CD14-positive monocyte (primary cell): ENCODE measurements around the gene NT5C3A. TPM values are rescaled to one million over a fixed set of nuclear protein-coding genes. Genes with fewer than 3 reads are reported as not detected.

Source experiments
- DNase-seq, 3 donors: peaks; one replicate each; pipeline ENCODE4 v3.0.0-alpha.2; 2011 to 2022
- H2AFZ ChIP-seq: 2 replicates; pipeline ENCODE4 v1.6.0; 2012; ENCODE audit warnings: mild to moderate bottlenecking, low read depth, low read length, inconsistent platforms; ENCODE audit not compliant: insufficient read depth, poor library complexity, severe bottlenecking
- H3K27ac ChIP-seq, 2 donors: 1 replicate in 1 of 2; 2 replicates in 1 of 2; pipeline ENCODE4 v1.5.1; 2012 to 2013; ENCODE audit warnings: low read length in 2 of 2, control low read depth in 1 of 2, inconsistent platforms in 1 of 2, low read depth in 1 of 2, mild to moderate bottlenecking in 1 of 2
- H3K27me3 ChIP-seq, 2 donors: one replicate each; pipeline versions ENCODE4 v1.6.0 to v1.6.1; 2011 to 2013; ENCODE audit warnings: low read length in 2 of 2; ENCODE audit not compliant: control insufficient read depth in 2 of 2, insufficient read depth in 2 of 2
- H3K36me3 ChIP-seq, 2 donors: replicated peaks in 1 of 2; 1 replicate in 1 of 2; 2 replicates in 1 of 2; pipeline versions ENCODE4 v1.5.1 to v1.6.1; 2012 to 2013; ENCODE audit warnings: low read length in 2 of 2, control low read depth in 1 of 2, inconsistent platforms in 1 of 2, mild to moderate bottlenecking in 1 of 2; ENCODE audit not compliant: insufficient read depth in 2 of 2, control insufficient read depth in 1 of 2
- H3K4me1 ChIP-seq, 2 donors: 1 replicate in 1 of 2; 2 replicates in 1 of 2; pipeline versions ENCODE4 v1.5.1 to v1.6.1; 2012 to 2013; ENCODE audit warnings: low read length in 2 of 2, control low read depth in 1 of 2, inconsistent platforms in 1 of 2, mild to moderate bottlenecking in 1 of 2, moderate library complexity in 1 of 2; ENCODE audit not compliant: insufficient read depth in 2 of 2, control insufficient read depth in 1 of 2
- H3K4me2 ChIP-seq: replicated peaks from 2 replicates; pipeline ENCODE3; 2012; ENCODE audit warnings: low read length, moderate library complexity, mild to moderate bottlenecking; ENCODE audit not compliant: poor library complexity, severe bottlenecking; ENCODE audit errors: extremely low read depth
- H3K4me3 ChIP-seq, 3 experiments: fragments of 200-600 bp in 1 of 3; sonication (generic) in 1 of 3; replicated peaks in 1 of 3; 1 replicate in 2 of 3; 2 replicates in 1 of 3; pipeline ENCODE4 v1.5.1; 2011 to 2013; ENCODE audit warnings: low read length in 3 of 3, mild to moderate bottlenecking in 3 of 3, control low read depth in 2 of 3, low read depth in 2 of 3, inconsistent platforms in 1 of 3, moderate library complexity in 1 of 3
- H3K79me2 ChIP-seq: 2 replicates; pipeline ENCODE4 v1.6.0; 2012; ENCODE audit warnings: mild to moderate bottlenecking, control low read depth, inconsistent platforms, low read length, moderate library complexity; ENCODE audit not compliant: insufficient read depth
- H3K9ac ChIP-seq: 2 replicates; pipeline ENCODE4 v1.6.0; 2017; ENCODE audit warnings: low read length, mild to moderate bottlenecking; ENCODE audit not compliant: insufficient read depth, poor library complexity, severe bottlenecking
- H3K9me3 ChIP-seq, 2 donors: replicated peaks in 1 of 2; 1 replicate in 1 of 2; 2 replicates in 1 of 2; pipeline versions ENCODE4 v1.5.1 to v1.6.1; 2012 to 2013; ENCODE audit warnings: low read length in 2 of 2, control low read depth in 1 of 2; ENCODE audit not compliant: control insufficient read depth in 1 of 2, insufficient read depth in 1 of 2
- H4K20me1 ChIP-seq: 2 replicates; pipeline ENCODE4 v1.6.0; 2012; ENCODE audit warnings: mild to moderate bottlenecking, low read length, control low read depth, moderate library complexity; ENCODE audit not compliant: insufficient read depth
- H3K27ac Mint-ChIP-seq, 7 donors: one replicate each; pipeline ENCODE4 v1.8.0; 2020; ENCODE audit warnings: mild to moderate bottlenecking in 7 of 7, mixed read lengths in 7 of 7, moderate library complexity in 6 of 7, inconsistent platforms in 2 of 7
- H3K27me3 Mint-ChIP-seq, 3 donors: one replicate each; pipeline ENCODE4 v1.8.0; 2021 to 2022; ENCODE audit warnings: low read depth in 3 of 3, mild to moderate bottlenecking in 3 of 3, mixed read lengths in 3 of 3, moderate library complexity in 3 of 3, inconsistent platforms in 1 of 3
- H3K36me3 Mint-ChIP-seq, 2 donors: one replicate each; pipeline ENCODE4 v1.8.0; 2020; ENCODE audit warnings: mixed read lengths in 2 of 2, inconsistent platforms in 1 of 2, mild to moderate bottlenecking in 1 of 2
- H3K4me1 Mint-ChIP-seq: one replicate; pipeline ENCODE4 v1.8.0; 2020; ENCODE audit warnings: mild to moderate bottlenecking, mixed read lengths
- H3K4me3 Mint-ChIP-seq, 2 donors: one replicate each; pipeline ENCODE4 v1.8.0; 2020; ENCODE audit warnings: mild to moderate bottlenecking in 2 of 2, mixed read lengths in 2 of 2, moderate library complexity in 1 of 2
- H3K9me3 Mint-ChIP-seq, 7 donors: one replicate each; pipeline ENCODE4 v1.8.0; 2020 to 2022; ENCODE audit warnings: mixed read lengths in 7 of 7, mild to moderate bottlenecking in 6 of 7, moderate library complexity in 6 of 7, inconsistent platforms in 2 of 7
- WGBS: methylation state at CpG from one replicate; pipeline ENCODE4 v1.1.5; 2013; ENCODE audit warnings: missing lambda C conversion rate; ENCODE audit not compliant: insufficient coverage; 5-methylcytosine and 5-hydroxymethylcytosine counted together
- intact Hi-C, 2 donors: fragments of 100-400 bp; cut with micrococcal nuclease; formaldehyde crosslinking; loops; one replicate each; pipeline versions ENCODE4 v1.15.0 to v1.15.1; 2023
- polyA plus RNA-seq, 3 donors: library from polyadenylated mRNA; depleted of rRNA in 1 of 3; unstranded in 2 of 3; stranded (reverse) in 1 of 3; fragments of 300-500 nt in 2 of 3; fragments of >200 nt in 1 of 3; fragmentation: Illumina TruSeq in 2 of 3; gene quantifications; 1 replicate in 2 of 3; 2 replicates in 1 of 3; pipeline ENCODE4 v1.2.3, GENCODE V29; 2012 to 2021
- TF ChIP-seq, protein P1 (sequence below): fragments of 200-600 bp; IDR thresholded peaks from one replicate; pipeline ENCODE4 v1.8.0; 2022; ENCODE audit warnings: antibody characterized with exemption, mild to moderate bottlenecking

Gene NT5C3A
- polyA plus RNA-seq, 3 donors = 19.4 to 37.7 (median 29.5) TPM

DNA sequence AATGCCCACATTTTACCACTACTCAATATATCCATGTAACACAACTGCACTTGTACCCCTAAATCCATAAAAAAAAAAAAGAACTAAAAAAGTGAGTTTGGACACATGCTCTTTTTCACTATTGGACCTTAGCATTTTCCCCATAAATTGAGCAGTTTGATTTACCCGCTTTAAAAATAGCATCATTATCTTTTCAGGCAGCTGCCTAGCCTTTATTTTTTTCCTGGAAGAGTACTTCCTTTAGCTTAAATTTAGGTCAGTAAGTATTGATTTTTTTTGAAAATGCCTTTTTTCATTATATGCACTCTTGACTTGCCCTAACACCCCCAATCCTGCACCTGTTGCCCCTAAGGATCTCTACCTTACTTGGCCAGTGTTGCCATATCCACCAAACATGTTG, 5.3 kb upstream of the NT5C3A start:
- Mint-ChIP-seq H3K27me3 (peaks cover 1 to 3% (median 1%) of the 10 kb centered on the region in 3 donors), H3K4me3 (no peak overlapping the region), H3K36me3 (no peaks in the 10 kb centered on the region), H3K4me1 (peaks cover 6% of the 10 kb centered on the region), H3K9me3 (peaks cover 23 to 43% (median 33%) of the 10 kb centered on the region in 7 donors), H3K27ac (no peak overlapping the region)
- Histone ChIP-seq H3K9me3 (peaks cover 16 to 19% of the 10 kb centered on the region in 2 donors), H2AFZ (no peak overlapping the region), H3K4me1 (peaks cover 5 to 8% of the 10 kb centered on the region in 2 donors), H3K27me3 (no peaks in the 10 kb centered on the region), H3K4me3 (no peak overlapping the region), H4K20me1 (no peaks in the 10 kb centered on the region), H3K79me2 (no peaks in the 10 kb centered on the region), H3K36me3 (no peaks in the 10 kb centered on the region), H3K27ac (no peak overlapping the region), H3K4me2 (no peak overlapping the region), H3K9ac (no peak overlapping the region)
- TF ChIP-seq, protein P1, sequence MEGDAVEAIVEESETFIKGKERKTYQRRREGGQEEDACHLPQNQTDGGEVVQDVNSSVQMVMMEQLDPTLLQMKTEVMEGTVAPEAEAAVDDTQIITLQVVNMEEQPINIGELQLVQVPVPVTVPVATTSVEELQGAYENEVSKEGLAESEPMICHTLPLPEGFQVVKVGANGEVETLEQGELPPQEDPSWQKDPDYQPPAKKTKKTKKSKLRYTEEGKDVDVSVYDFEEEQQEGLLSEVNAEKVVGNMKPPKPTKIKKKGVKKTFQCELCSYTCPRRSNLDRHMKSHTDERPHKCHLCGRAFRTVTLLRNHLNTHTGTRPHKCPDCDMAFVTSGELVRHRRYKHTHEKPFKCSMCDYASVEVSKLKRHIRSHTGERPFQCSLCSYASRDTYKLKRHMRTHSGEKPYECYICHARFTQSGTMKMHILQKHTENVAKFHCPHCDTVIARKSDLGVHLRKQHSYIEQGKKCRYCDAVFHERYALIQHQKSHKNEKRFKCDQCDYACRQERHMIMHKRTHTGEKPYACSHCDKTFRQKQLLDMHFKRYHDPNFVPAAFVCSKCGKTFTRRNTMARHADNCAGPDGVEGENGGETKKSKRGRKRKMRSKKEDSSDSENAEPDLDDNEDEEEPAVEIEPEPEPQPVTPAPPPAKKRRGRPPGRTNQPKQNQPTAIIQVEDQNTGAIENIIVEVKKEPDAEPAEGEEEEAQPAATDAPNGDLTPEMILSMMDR = no peak
- no peak for DNase-seq
- no CpG with 5 or more reads among the region's 1 CpG for WGBS
- intact Hi-C loops = loop anchor here in 1 of 2 donors (10.0 kb wide), 1 partner anchor 573 kb away; the partner anchor contains the start of genes AVL9 and LSM5

DNA sequence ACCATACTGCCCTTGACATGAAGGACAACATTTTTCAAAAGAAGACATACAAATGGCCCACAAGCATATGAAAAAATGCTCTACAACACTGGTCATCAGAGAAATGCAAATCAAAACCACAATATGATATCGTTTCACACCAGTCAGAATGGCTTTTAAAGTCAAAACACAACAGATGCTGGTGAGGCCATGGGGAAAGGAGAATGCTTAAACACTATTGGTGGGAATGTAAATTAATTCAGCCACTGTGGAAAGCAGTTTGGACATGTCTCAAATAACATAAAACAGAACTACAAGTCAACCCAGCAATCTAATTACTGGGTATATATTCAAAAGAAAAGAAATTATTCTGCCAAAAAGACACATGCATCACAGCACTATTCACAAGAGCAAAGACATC, 4.2 kb upstream of the NT5C3A start:
- Histone ChIP-seq H3K4me3 (no peak overlapping the region), H3K4me1 (peaks cover 5 to 12% of the 10 kb centered on the region in 2 donors), H4K20me1 (peaks cover under 1% of the 10 kb centered on the region), H3K79me2 (peaks cover 8% of the 10 kb centered on the region), H3K4me2 (no peak overlapping the region), H2AFZ (no peak overlapping the region), H3K36me3 (no peaks in the 10 kb centered on the region), H3K9me3 (peaks cover 16 to 19% of the 10 kb centered on the region in 2 donors), H3K9ac (no peak overlapping the region), H3K27me3 (no peaks in the 10 kb centered on the region), H3K27ac (no peak overlapping the region)
- Mint-ChIP-seq H3K4me3 (no peak overlapping the region), H3K9me3 (peaks cover 22 to 38% (median 33%) of the 10 kb centered on the region in 7 donors), H3K27me3 (peaks cover 0 to 3% (median 1%) of the 10 kb centered on the region in 3 donors), H3K4me1 (peaks cover 8% of the 10 kb centered on the region), H3K36me3 (no peaks in the 10 kb centered on the region), H3K27ac (no peak overlapping the region)
- intact Hi-C loops = loop anchor here in 1 of 2 donors (10.0 kb wide), 1 partner anchor 572 kb away; the partner anchor contains the start of genes AVL9 and LSM5
- no peak for DNase-seq
- TF ChIP-seq, protein P1 = no peak
- no CpG with 5 or more reads among the region's 1 CpG for WGBS
